ENCODE results near the gene PNPLA5.

DNA sequence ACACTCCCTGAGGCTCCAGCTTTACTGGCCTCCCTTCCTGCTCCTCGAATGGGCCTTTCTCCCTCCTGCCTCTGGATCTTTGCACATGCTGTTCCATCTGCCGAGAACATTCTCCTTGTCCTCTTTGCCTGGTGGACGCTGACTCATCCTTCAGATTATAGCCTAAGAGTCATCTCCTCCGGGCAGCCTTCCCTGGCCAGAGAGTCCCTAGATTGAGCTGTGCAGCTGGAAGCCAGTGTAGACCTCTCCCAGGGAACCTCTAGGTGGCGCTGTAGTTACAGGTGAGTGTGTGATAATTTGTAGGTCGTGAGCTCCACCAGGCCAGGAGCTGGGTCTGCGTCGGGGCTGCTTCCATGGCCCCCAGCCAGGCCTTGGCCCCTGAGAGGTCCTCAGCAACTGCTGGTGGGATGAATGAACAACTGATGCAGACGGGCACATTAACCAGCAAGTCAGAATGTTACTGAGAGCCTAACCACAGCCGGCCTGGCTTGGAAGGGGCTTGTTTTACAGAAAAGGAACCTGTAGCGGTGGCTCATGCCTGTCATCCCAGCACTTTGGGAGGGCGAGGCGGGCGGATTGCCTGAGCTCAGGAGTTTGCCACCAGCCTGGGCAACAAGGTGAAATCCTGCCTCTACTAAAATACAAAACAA lies 8.7 kb downstream of the PNPLA5 start:
- no peak for TF ChIP-seq EZH2phosphoT487 (conservative IDR thresholded peaks at IDR 0.05; ENCODE audit: low read length)
- TF ChIP-seq CTCF (IDR thresholded peaks at IDR 0.05; ENCODE audit: insufficient read depth, low read length, poor library complexity, severe bottlenecking): peak; percentile 68
